ENCODE data around the gene IFNLR1. TPM values are rescaled to one million over a fixed set of nuclear protein-coding genes. Genes with fewer than 3 reads are reported as not detected.

IFNLR1 gene
- polyA plus RNA-seq, 3 donors, result 3.9 to 4.3 (median 4.1) TPM

- no peak for DNase-seq (ENCODE audit: low read depth in 3 of 3, low spot score in 2 of 3)
Observed at GRCh38 chr1:24110642-24111261, 76.3 kb downstream of the IFNLR1 start.

GRCh38 chr1:24109686-24110475 is 77.2 kb downstream of the IFNLR1 start:
- no peak for DNase-seq (ENCODE audit: low read depth in 3 of 3, low spot score in 2 of 3)

- DNase-seq (ENCODE audit: low read depth in 3 of 3, low spot score in 2 of 3), result no peak
Observed at GRCh38 chr1:24109166-24109483, 78.0 kb downstream of the IFNLR1 start.

GRCh38 chr1:24108334-24109165 is 78.5 kb downstream of the IFNLR1 start:
- DNase-seq (ENCODE audit: low read depth in 3 of 3, low spot score in 2 of 3), result no peak

GRCh38 chr1:24107462-24108138 is 79.5 kb downstream of the IFNLR1 start:
- no peak for DNase-seq (ENCODE audit: low read depth in 3 of 3, low spot score in 2 of 3)

GRCh38 chr1:24105368-24106160 is 81.5 kb downstream of the IFNLR1 start:
- DNase-seq (ENCODE audit: low read depth in 3 of 3, low spot score in 2 of 3), result no peak

GRCh38 chr1:24104854-24105253 is 82.2 kb downstream of the IFNLR1 start:
- no peak for DNase-seq (ENCODE audit: low read depth in 3 of 3, low spot score in 2 of 3)

Other genes starting within 250 kb of the IFNLR1 start
- 100 to 1,000 TPM; 232 to 261 (median 259) TPM for gene PNRC2, start 227.5 kb downstream of the IFNLR1 start, polyA plus RNA-seq (ENCODE audit: insufficient read length in 3 of 3)
- gene SRSF10, start 207.0 kb downstream of the IFNLR1 start, polyA plus RNA-seq (ENCODE audit: insufficient read length in 3 of 3), result 100 to 1,000 TPM; 208 to 223 (median 216) TPM
- 10 to 100 TPM; 23.6 to 27.5 (median 25.5) TPM for gene MYOM3, start 75.2 kb downstream of the IFNLR1 start, polyA plus RNA-seq (ENCODE audit: insufficient read length in 3 of 3)
- 1 to 10 TPM; 2.3 to 3.8 (median 3.5) TPM for gene IL22RA1, start 44.1 kb downstream of the IFNLR1 start, polyA plus RNA-seq (ENCODE audit: insufficient read length in 3 of 3)
- gene GRHL3, start 132.1 kb upstream of the IFNLR1 start, polyA plus RNA-seq (ENCODE audit: insufficient read length in 3 of 3), result 1 to 10 TPM in 2 of 3 donors, under 1 TPM in 1; 0.98 to 5.6 (median 3.6) TPM
- gene STPG1, start 226.5 kb upstream of the IFNLR1 start, polyA plus RNA-seq (ENCODE audit: insufficient read length in 3 of 3), result 10 to 100 TPM; 11.3 to 13.4 (median 12.4) TPM
- 10 to 100 TPM; 21.5 to 24.3 (median 23.1) TPM for gene NIPAL3, start 228.5 kb upstream of the IFNLR1 start, polyA plus RNA-seq (ENCODE audit: insufficient read length in 3 of 3)

Measured in right renal cortex interstitium (tissue), 3 donors.